Spleen (tissue), 11 donors: ENCODE data around the gene GNA14. TPM values are rescaled to one million over a fixed set of nuclear protein-coding genes. Genes with fewer than 3 reads are reported as not detected.
"Not testable (repeated sequence)": the region's sequence is repeated elsewhere in the genome, so short reads cannot be mapped to it uniquely, and the experiment has no call there.

Experiments used
- DNase-seq: peaks from one replicate; pipeline ENCODE4 v3.0.0-alpha.2; 2020
- H3K27ac ChIP-seq, 8 donors: fragments of 200-600 bp; sonication (generic) in 7 of 8; 1 replicate in 4 of 8; 2 replicates in 4 of 8; pipeline versions ENCODE4 v1.5.0 to v1.8.0; 2016 to 2021; ENCODE audit warnings: inconsistent platforms in 4 of 8, mild to moderate bottlenecking in 4 of 8, moderate library complexity in 1 of 8
- H3K27me3 ChIP-seq, 7 donors: fragments of 200-600 bp; sonication (generic) in 6 of 7; replicated peaks in 1 of 7; 1 replicate in 4 of 7; 2 replicates in 3 of 7; pipeline versions ENCODE4 v1.5.0 to v1.8.0; 2016 to 2021; ENCODE audit warnings: inconsistent platforms in 3 of 7, mild to moderate bottlenecking in 1 of 7
- H3K36me3 ChIP-seq, 6 donors: fragments of 200-600 bp; sonication (generic) in 5 of 6; 1 replicate in 4 of 6; 2 replicates in 2 of 6; pipeline versions ENCODE4 v1.5.0 to v1.8.0; 2016 to 2021; ENCODE audit warnings: inconsistent platforms in 2 of 6
- H3K4me1 ChIP-seq, 6 donors: fragments of 200-600 bp; sonication (generic) in 5 of 6; 1 replicate in 3 of 6; 2 replicates in 3 of 6; pipeline versions ENCODE4 v1.5.0 to v1.8.0; 2016 to 2021; ENCODE audit warnings: inconsistent platforms in 3 of 6
- H3K4me3 ChIP-seq, 8 donors: fragments of 200-600 bp; sonication (generic) in 7 of 8; 1 replicate in 4 of 8; 2 replicates in 4 of 8; pipeline versions ENCODE4 v1.5.0 to v1.8.0; 2016 to 2021; ENCODE audit warnings: inconsistent platforms in 4 of 8, mild to moderate bottlenecking in 4 of 8, moderate library complexity in 2 of 8
- H3K9me3 ChIP-seq, 8 donors: fragments of 200-600 bp; sonication (generic) in 7 of 8; 1 replicate in 4 of 8; 2 replicates in 4 of 8; pipeline versions ENCODE4 v1.5.0 to v1.8.0; 2016 to 2021; ENCODE audit warnings: inconsistent platforms in 4 of 8
- CTCF ChIP-seq, 11 experiments: fragments of 200-600 bp in 7 of 11; fragments of 450-650 bp in 4 of 11; sonication (generic) in 4 of 11; IDR thresholded peaks in 8 of 11; conservative IDR thresholded peaks in 3 of 11; 1 replicate in 7 of 11; 2 replicates in 4 of 11; pipeline versions ENCODE4 v1.4.0 to v1.8.0; 2016 to 2021; ENCODE audit warnings: antibody characterized with exemption in 11 of 11, inconsistent platforms in 4 of 11, mild to moderate bottlenecking in 1 of 11
- POLR2A ChIP-seq, 3 donors: fragments of 450-650 bp; IDR thresholded peaks; one replicate each; pipeline ENCODE4 v1.5.1; 2017; ENCODE audit warnings: antibody characterized with exemption in 3 of 3, mild to moderate bottlenecking in 1 of 3
- POLR2AphosphoS5 ChIP-seq, 3 donors: sonication (generic); formaldehyde crosslinking; IDR thresholded peaks; one replicate each; pipeline ENCODE4 v1.5.1; 2017; ENCODE audit warnings: antibody characterized with exemption in 3 of 3
- WGBS, 5 donors: extraction: QIAGEN DNeasy Blood & Tissue Kit in 3 of 5; methylation state at CpG; one replicate each; pipeline versions ENCODE4 v1.1.5 to v1.1.7; 2013 to 2018; 5-methylcytosine and 5-hydroxymethylcytosine counted together
- intact Hi-C: fragments of 100-400 bp; cut with DNase I; formaldehyde crosslinking; loops from one replicate; pipeline ENCODE4 v1.15.0; 2023; ENCODE audit warnings: low total_unique reads
- polyA plus RNA-seq, 3 donors: library from polyadenylated mRNA; stranded (reverse); fragments of 200-250 nt; gene quantifications; one replicate each; pipeline ENCODE4 v1.2.1, GENCODE V29; 2013
- total RNA-seq, 7 donors: library from RNA; depleted of rRNA in 3 of 7; stranded (reverse); fragments of >200 nt in 3 of 7; fragmentation: NEBNext Ultra II Directional in 4 of 7; extraction: Animal tissue kit (Norgen Biotek cat#: 25700) in 4 of 7; gene quantifications; one replicate each; pipeline versions ENCODE4 v1.1.0 to v1.2.1, GENCODE V29; 2016 to 2021
- donor health status: healthy with polysubstance abuse.
- donor health status: DM: no; HTN: no; CAD: no; lungs with moderate emphysema.
- donor health status: DM: no; HTN: no; CAD: no.
- donor health status: Bipolar disorder and iron deficiency.
- donor health status: healthy.
- donor health status: DM: no; HTN: no; CAD: no.
- donor health status: DM: yes; HTN: yes; CAD: no.

GNA14 gene
- total and polyA plus RNA-seq, 10 donors = 1.7 to 41.7 (median 7.9) TPM

GRCh38 chr9:77495834-77496671, 152.1 kb downstream of the GNA14 start:
- no peak for TF ChIP-seq POLR2A (IDR thresholded peaks at IDR 0.05)
- no peak for TF ChIP-seq POLR2AphosphoS5 (IDR thresholded peaks at IDR 0.05)
- no peak for TF ChIP-seq CTCF (IDR thresholded peaks at IDR 0.05 in 8 of 11, conservative IDR thresholded peaks at IDR 0.05 in 3 of 11)
- Histone ChIP-seq H3K9me3 (peaks cover 2 to 10% (median 7%) of the 10 kb centered on the region in 8 donors), H3K27me3 (no peaks in the 10 kb centered on the region), H3K4me1 (no peaks in the 10 kb centered on the region), H3K36me3 (no peaks in the 10 kb centered on the region), H3K27ac (peak overlapping the region in 1 of 8 donors; percentile 39), H3K4me3 (no peak overlapping the region)
- no peak for DNase-seq
- 61 to 81% (median 78%) methylated on average over 4 of the region's 4 CpGs for WGBS, 5 donors
- intact Hi-C loops = no loop called here

- H3K4me1 ChIP-seq, DNase-seq, H3K4me3 ChIP-seq, H3K36me3 ChIP-seq, intact Hi-C loops, H3K27ac ChIP-seq, H3K27me3 ChIP-seq: not testable (repeated sequence)
- WGBS, 5 donors = 89 to 100% (median 96%) methylated on average over 7 to 18 of the region's 18 CpGs
- H3K9me3 ChIP-seq = peaks cover 3 to 32% (median 19%) of the 10 kb centered on the region in 8 donors
Measured at GRCh38 chr9:77490279-77490678, 157.8 kb downstream of the GNA14 start.

- H3K9me3 ChIP-seq = peaks cover 3 to 32% (median 19%) of the 10 kb centered on the region in 8 donors
- H3K36me3 ChIP-seq, intact Hi-C loops, H3K27ac ChIP-seq, H3K4me1 ChIP-seq, DNase-seq, H3K27me3 ChIP-seq, H3K4me3 ChIP-seq: not testable (repeated sequence)
- 46 to 61% (median 52%) methylated on average over 20 to 23 of the region's 23 CpGs for WGBS, 5 donors
Measured at GRCh38 chr9:77489405-77490163, 158.5 kb downstream of the GNA14 start.

- Histone ChIP-seq H3K4me3 (no peak overlapping the region), H3K4me1 (no peaks in the 10 kb centered on the region), H3K27me3 (peaks cover 0 to 5% (median 0%) of the 10 kb centered on the region in 7 donors), H3K27ac (no peak overlapping the region), H3K9me3 (peaks cover 3 to 32% (median 19%) of the 10 kb centered on the region in 8 donors), H3K36me3 (no peaks in the 10 kb centered on the region)
- DNase-seq = no peak
- no peak for TF ChIP-seq POLR2A (IDR thresholded peaks at IDR 0.05)
- TF ChIP-seq CTCF (IDR thresholded peaks at IDR 0.05 in 8 of 11, conservative IDR thresholded peaks at IDR 0.05 in 3 of 11) = no peak
- no peak for TF ChIP-seq POLR2AphosphoS5 (IDR thresholded peaks at IDR 0.05)
- intact Hi-C loops = no loop called here
- 37 to 66% (median 49%) methylated on average over 1 of the region's 1 CpG for WGBS, 5 donors
Measured at GRCh38 chr9:77488439-77489126, 159.5 kb downstream of the GNA14 start.
